Measurements from ENCODE around the gene SSH3.

Gene SSH3

GRCh38 chr11:67284811-67285540 lies 18.4 kb upstream of the SSH3 start:
- no peaks in the 10 kb centered on the region for H3K27me3 ChIP-seq (ENCODE audit: control insufficient read depth, insufficient read depth, low read length)
- TF ChIP-seq CTCF (IDR thresholded peaks at IDR 0.05), result no peak
- H3K9ac ChIP-seq, result no peak overlapping the region
- H3K4me2 ChIP-seq (ENCODE audit: low read length), result no peak overlapping the region
- no peak overlapping the region for H2AFZ ChIP-seq
- peaks cover 9% of the 10 kb centered on the region for H3K4me1 ChIP-seq
- H3K4me3 ChIP-seq (ENCODE audit: low read depth, low read length), result no peak overlapping the region
- no peaks in the 10 kb centered on the region for H3K9me3 ChIP-seq (ENCODE audit: control insufficient read depth, low read length)
- no peaks in the 10 kb centered on the region for H3K79me2 ChIP-seq
- H3K36me3 ChIP-seq (ENCODE audit: control insufficient read depth, insufficient read depth, low read length), result no peaks in the 10 kb centered on the region
- H3K27ac ChIP-seq, result no peak overlapping the region

GRCh38 chr11:67285541-67286498 lies 17.5 kb upstream of the SSH3 start:
- Histone ChIP-seq H3K36me3 (ENCODE audit: control insufficient read depth, insufficient read depth, low read length) (no peaks in the 10 kb centered on the region), H3K4me3 (ENCODE audit: low read depth, low read length) (no peak overlapping the region), H3K9ac (no peak overlapping the region), H3K27ac (no peak overlapping the region), H3K9me3 (ENCODE audit: control insufficient read depth, low read length) (no peaks in the 10 kb centered on the region), H3K27me3 (ENCODE audit: control insufficient read depth, insufficient read depth, low read length) (no peaks in the 10 kb centered on the region), H3K4me2 (ENCODE audit: low read length) (no peak overlapping the region), H3K79me2 (no peaks in the 10 kb centered on the region), H3K4me1 (peaks cover 11% of the 10 kb centered on the region), H2AFZ (no peak overlapping the region)
- TF ChIP-seq CTCF (IDR thresholded peaks at IDR 0.05), result no peak

- H2AFZ ChIP-seq, result no peak overlapping the region
- H3K9ac ChIP-seq, result no peak overlapping the region
- no peaks in the 10 kb centered on the region for H3K36me3 ChIP-seq (ENCODE audit: control insufficient read depth, insufficient read depth, low read length)
- no peak overlapping the region for H3K4me2 ChIP-seq (ENCODE audit: low read length)
- H3K9me3 ChIP-seq (ENCODE audit: control insufficient read depth, low read length), result no peaks in the 10 kb centered on the region
- H3K27ac ChIP-seq, result peak overlapping the region; percentile 80
- no peaks in the 10 kb centered on the region for H3K27me3 ChIP-seq (ENCODE audit: control insufficient read depth, insufficient read depth, low read length)
- no peak overlapping the region for H3K4me3 ChIP-seq (ENCODE audit: low read depth, low read length)
- peaks cover 11% of the 10 kb centered on the region for H3K4me1 ChIP-seq
- no peaks in the 10 kb centered on the region for H3K79me2 ChIP-seq
- no peak for TF ChIP-seq CTCF (IDR thresholded peaks at IDR 0.05)
Observed at GRCh38 chr11:67286621-67287333, 16.6 kb upstream of the SSH3 start.

- Histone ChIP-seq H3K27me3 (ENCODE audit: control insufficient read depth, insufficient read depth, low read length) (no peaks in the 10 kb centered on the region), H2AFZ (no peak overlapping the region), H3K4me3 (ENCODE audit: low read depth, low read length) (peak overlapping the region; percentile 65), H3K79me2 (no peaks in the 10 kb centered on the region), H3K4me1 (peaks cover 11% of the 10 kb centered on the region), H3K27ac (peak overlapping the region; percentile 80), H3K9me3 (ENCODE audit: control insufficient read depth, low read length) (no peaks in the 10 kb centered on the region), H3K36me3 (ENCODE audit: control insufficient read depth, insufficient read depth, low read length) (no peaks in the 10 kb centered on the region), H3K4me2 (ENCODE audit: low read length) (peak overlapping the region; percentile 86), H3K9ac (no peak overlapping the region)
- no peak for TF ChIP-seq CTCF (IDR thresholded peaks at IDR 0.05)
Observed at GRCh38 chr11:67287355-67288197, 15.8 kb upstream of the SSH3 start.
